ENCODE measurements around the gene RAB5IF. TPM values are rescaled to one million over a fixed set of nuclear protein-coding genes. Genes with fewer than 3 reads are reported as not detected.
A peak's percentile ranks its signal among the peaks of the same experiment; 100 is the strongest.
"Not testable (repeated sequence)": the region's sequence is repeated elsewhere in the genome, so short reads cannot be mapped to it uniquely, and the experiment has no call there.

RAB5IF gene
- total RNA-seq (2022), result 112 and 125 TPM in 2 replicates
- Bru-seq, nascent RNA, result percentile 80 among the genes with signal in this experiment
- percentile 98 among the genes with signal in this experiment for BruChase-seq, experiment 1, labeled RNA remaining after a 6-hour chase
- BruChase-seq, experiment 2, labeled RNA remaining after a 2-hour chase, result percentile 95 among the genes with signal in this experiment
- long read RNA-seq, transcript RAB5IF-202 (4 exons, 1,114 nt), result major isoform, 264 of 289 reads
- long read RNA-seq, partial matches to known transcripts, result 2 of 289 reads
- long read RNA-seq, other reads (novel, unspliced or antisense), result 10 of 289 reads

- peak within 1 kb of the TSS; percentile 99 for H3K4me3 Mint-ChIP-seq (ENCODE audit: unreplicated experiment)
- no peaks in the 10 kb centered on the region for H3K9me3 Mint-ChIP-seq (ENCODE audit: unreplicated experiment)
- TF ChIP-seq CTCF (IDR thresholded peaks at IDR 0.05; ENCODE audit: unreplicated experiment), result peak; percentile 90
- peak within 1 kb of the TSS; percentile 98 for H3K27ac Mint-ChIP-seq (ENCODE audit: low read depth, unreplicated experiment)
- no TSS peak for BruUV-seq (replicated peaks)
- CTCF ChIA-PET, result interaction anchor here (0.5 to 4.6 kb wide), 37 partner anchors 9 to 652 kb away, joined by 3 to 58 read pairs (median 4); partner anchors contain the start of genes AAR2, DSN1 and TGIF2
- POLR2A ChIA-PET, result interaction anchor here (0.6 to 4.3 kb wide), 37 partner anchors 9 to 730 kb away, joined by 3 to 67 read pairs (median 6); partner anchors contain the start of genes AAR2, DSN1, NDRG3 and SCAND1
- peaks cover 32% of the 10 kb centered on the region for H3K36me3 Mint-ChIP-seq (ENCODE audit: insufficient read depth, unreplicated experiment)
- intact Hi-C loops (cut with micrococcal nuclease), result loop anchor here (1.0 kb wide), 1 partner anchor 49 kb away; no protein-coding TSS in a partner anchor
- peak; percentile 98 for DNase-seq (ENCODE audit: unreplicated experiment)
- no peaks in the 10 kb centered on the region for H3K27me3 Mint-ChIP-seq (ENCODE audit: insufficient read depth, unreplicated experiment)
- H3K4me1 Mint-ChIP-seq (ENCODE audit: insufficient read depth, unreplicated experiment), result peaks cover 4% of the 10 kb centered on the region
Observed at GRCh38 chr20:36605399-36606157, at the start of gene RAB5IF. Gene RAB5IF (plus strand): TSS chr20:36605779. CDS start chr20:36605952, 173 bp downstream.

GRCh38 chr20:36562724-36563123 is 42.9 kb upstream of the RAB5IF start:
- no peak overlapping the region for H3K27ac Mint-ChIP-seq (ENCODE audit: low read depth, unreplicated experiment)
- H3K9me3 Mint-ChIP-seq (ENCODE audit: unreplicated experiment), result peaks cover 10% of the 10 kb centered on the region
- TF ChIP-seq CTCF (IDR thresholded peaks at IDR 0.05; ENCODE audit: unreplicated experiment), result no peak
- no TSS peak for BruUV-seq (replicated peaks)
- POLR2A ChIA-PET, result interaction anchor here (2.0 kb wide), 1 partner anchor 43 kb away, joined by 6 read pairs; the partner anchor contains the start of gene RAB5IF
- no peaks in the 10 kb centered on the region for H3K27me3 Mint-ChIP-seq (ENCODE audit: insufficient read depth, unreplicated experiment)
- intact Hi-C loops (cut with micrococcal nuclease), result no loop called here
- DNase-seq (ENCODE audit: unreplicated experiment), result no peak
- H3K4me1 Mint-ChIP-seq (ENCODE audit: insufficient read depth, unreplicated experiment), result no peaks in the 10 kb centered on the region
- H3K4me3 Mint-ChIP-seq (ENCODE audit: unreplicated experiment), result no peak overlapping the region
- CTCF ChIA-PET, result interaction anchor here (0.6 to 2.5 kb wide), 2 partner anchors 29 to 263 kb away, joined by 3 to 13 read pairs; no protein-coding TSS in a partner anchor
- no peaks in the 10 kb centered on the region for H3K36me3 Mint-ChIP-seq (ENCODE audit: insufficient read depth, unreplicated experiment)

- no TSS peak for BruUV-seq (replicated peaks)
- ChIA-PET POLR2A (no interaction called here), CTCF (no interaction called here)
- no peak for TF ChIP-seq CTCF (IDR thresholded peaks at IDR 0.05; ENCODE audit: unreplicated experiment)
- Mint-ChIP-seq H3K4me3 (ENCODE audit: unreplicated experiment) (no peak overlapping the region), H3K4me1 (ENCODE audit: insufficient read depth, unreplicated experiment) (no peaks in the 10 kb centered on the region), H3K9me3 (ENCODE audit: unreplicated experiment) (peaks cover 10% of the 10 kb centered on the region), H3K36me3 (ENCODE audit: insufficient read depth, unreplicated experiment) (no peaks in the 10 kb centered on the region), H3K27me3 (ENCODE audit: insufficient read depth, unreplicated experiment) (no peaks in the 10 kb centered on the region), H3K27ac (ENCODE audit: low read depth, unreplicated experiment) (no peak overlapping the region)
- intact Hi-C loops (cut with micrococcal nuclease), result no loop called here
- DNase-seq (ENCODE audit: unreplicated experiment), result no peak
Observed at GRCh38 chr20:36563374-36563773, 42.2 kb upstream of the RAB5IF start.

GRCh38 chr20:36564078-36564725 is 41.4 kb upstream of the RAB5IF start:
- DNase-seq (ENCODE audit: unreplicated experiment); H3K4me3 Mint-ChIP-seq (ENCODE audit: unreplicated experiment); H3K27ac Mint-ChIP-seq (ENCODE audit: low read depth, unreplicated experiment); CTCF ChIA-PET; H3K27me3 Mint-ChIP-seq (ENCODE audit: insufficient read depth, unreplicated experiment); BruUV-seq (replicated peaks); H3K9me3 Mint-ChIP-seq (ENCODE audit: unreplicated experiment); H3K4me1 Mint-ChIP-seq (ENCODE audit: insufficient read depth, unreplicated experiment); intact Hi-C loops (cut with micrococcal nuclease); H3K36me3 Mint-ChIP-seq (ENCODE audit: insufficient read depth, unreplicated experiment); POLR2A ChIA-PET: not testable (repeated sequence)

- H3K36me3 Mint-ChIP-seq (ENCODE audit: insufficient read depth, unreplicated experiment); CTCF ChIA-PET; POLR2A ChIA-PET; H3K27me3 Mint-ChIP-seq (ENCODE audit: insufficient read depth, unreplicated experiment); H3K9me3 Mint-ChIP-seq (ENCODE audit: unreplicated experiment); intact Hi-C loops (cut with micrococcal nuclease); H3K4me1 Mint-ChIP-seq (ENCODE audit: insufficient read depth, unreplicated experiment); H3K4me3 Mint-ChIP-seq (ENCODE audit: unreplicated experiment); DNase-seq (ENCODE audit: unreplicated experiment); BruUV-seq (replicated peaks); H3K27ac Mint-ChIP-seq (ENCODE audit: low read depth, unreplicated experiment): not testable (repeated sequence)
Observed at GRCh38 chr20:36564726-36565121, 40.9 kb upstream of the RAB5IF start.

All from MCF 10A (cell line).